PC-3 (cell line): ENCODE measurements around the gene CERS2. TPM values are rescaled to one million over a fixed set of nuclear protein-coding genes. Genes with fewer than 3 reads are reported as not detected.

ENCODE experiments used
- ATAC-seq: fragments of 200-7000 bp; cut with Tn5 transposase; 2 replicates; pipeline ENCODE4 v1.9.1; 2020; ENCODE audit warnings: mild to moderate bottlenecking, moderate library complexity
- Bru-seq: library from RNA; stranded (reverse); fragments of 400-500 nt; gene quantifications from one replicate; lab custom pipeline; 2021; lab: Mats Ljungman, UMichigan
- BruChase-seq, 2 experiments: library from RNA; stranded (reverse); fragments of 400-500 nt; gene quantifications; one replicate each; lab custom pipeline; 2021; lab: Mats Ljungman, UMichigan
- BruUV-seq: library from RNA; stranded (reverse); fragments of 400-500 nt; replicated peaks from 2 replicates; lab custom pipeline; 2021; lab: Mats Ljungman, UMichigan
- CTCF ChIA-PET: fragments of 300-600 bp; sonication (Branson Sonifier 250); formaldehyde crosslinking; loops from one replicate; lab custom pipeline; 2022; ENCODE audit warnings: antibody characterized with exemption; lab: Charles Lee
- POLR2A ChIA-PET: fragments of 300-600 bp; sonication (Branson Sonifier 250); formaldehyde crosslinking; loops from one replicate; lab custom pipeline; 2022; ENCODE audit warnings: antibody characterized with exemption; ENCODE audit not compliant: unreplicated experiment; lab: Charles Lee
- DNase-seq: peaks from one replicate; pipeline ENCODE4 v3.0.0-alpha.2; 2015
- H2AFZ ChIP-seq: fragments of 300-600 bp; sonication (generic); 2 replicates; pipeline ENCODE4 v1.6.0; 2016; ENCODE audit warnings: antibody characterized with exemption, low read length
- H3F3A ChIP-seq: fragments of 300-600 bp; sonication (generic); one replicate; pipeline ENCODE4 v1.6.0; 2017; ENCODE audit warnings: antibody characterized with exemption, low read length, control low read depth, mild to moderate bottlenecking; ENCODE audit not compliant: unreplicated experiment
- H3K27ac ChIP-seq: fragments of 300-600 bp; sonication (generic); 2 replicates; pipeline ENCODE4 v1.5.1; 2016; ENCODE audit warnings: mild to moderate bottlenecking, low read length
- H3K27me3 ChIP-seq: fragments of 300-600 bp; sonication (generic); 2 replicates; pipeline ENCODE4 v1.6.1; 2016; ENCODE audit warnings: low read length, mixed read lengths
- H3K36me3 ChIP-seq: fragments of 300-600 bp; sonication (generic); 2 replicates; pipeline ENCODE4 v1.6.1; 2016; ENCODE audit warnings: low read depth, mixed run types, low read length, mixed read lengths
- H3K4me1 ChIP-seq: fragments of 300-600 bp; sonication (generic); 2 replicates; pipeline ENCODE4 v1.5.1; 2016; ENCODE audit warnings: low read length; ENCODE audit not compliant: insufficient read depth
- H3K4me2 ChIP-seq: fragments of 300-600 bp; sonication (generic); 2 replicates; pipeline ENCODE4 v1.6.0; 2016; ENCODE audit warnings: low read length
- H3K4me3 ChIP-seq: fragments of 300-600 bp; sonication (generic); 2 replicates; pipeline ENCODE4 v1.5.1; 2016; ENCODE audit warnings: mild to moderate bottlenecking, low read length, mixed read lengths
- H3K79me2 ChIP-seq: fragments of 300-600 bp; sonication (generic); 2 replicates; pipeline ENCODE4 v1.6.1; 2017; ENCODE audit warnings: low read length, mixed read lengths
- H3K9ac ChIP-seq: fragments of 300-600 bp; sonication (generic); 2 replicates; pipeline ENCODE4 v1.6.0; 2016; ENCODE audit warnings: mild to moderate bottlenecking, low read length
- H3K9me2 ChIP-seq: fragments of 300-600 bp; sonication (generic); replicated peaks from 2 replicates; pipeline ENCODE4 v1.6.1; 2016; ENCODE audit warnings: mixed run types, low read length, mixed read lengths
- H3K9me3 ChIP-seq: fragments of 300-600 bp; sonication (generic); 2 replicates; pipeline ENCODE4 v1.6.1; 2016; ENCODE audit warnings: low read length, mixed read lengths
- H4K20me1 ChIP-seq: fragments of 300-600 bp; sonication (generic); 2 replicates; pipeline ENCODE4 v1.6.1; 2016; ENCODE audit warnings: low read length, mixed read lengths
- CTCF ChIP-seq: fragments of 300-600 bp; sonication (generic); conservative IDR thresholded peaks from 2 replicates; pipeline ENCODE4 v1.5.1; 2017; ENCODE audit warnings: antibody characterized with exemption, low read depth, mild to moderate bottlenecking, low read length
- EZH2 ChIP-seq: fragments of 300-600 bp; sonication (generic); IDR thresholded peaks from one replicate; pipeline ENCODE4 v1.6.1; 2017; ENCODE audit warnings: antibody characterized with exemption, mild to moderate bottlenecking, low read length; ENCODE audit not compliant: unreplicated experiment
- EZH2phosphoT487 ChIP-seq: fragments of 300-600 bp; sonication (generic); IDR thresholded peaks from 2 replicates; pipeline ENCODE4 v1.6.1; 2018; ENCODE audit warnings: mild to moderate bottlenecking, antibody characterized with exemption, low read length, borderline replicate concordance
- intact Hi-C: fragments of 100-400 bp; cut with micrococcal nuclease; formaldehyde crosslinking; loops from 2 replicates; pipeline ENCODE4 v1.9.0; 2023
- long read RNA-seq: library from polyadenylated mRNA; unstranded; transcript quantifications from one replicate; pipeline ENCODE4 v2.0.0, GENCODE V29; 2021; ENCODE audit not compliant: unreplicated experiment
- total RNA-seq: library from RNA; depleted of rRNA; stranded (reverse); fragments of >200 nt; gene quantifications from 2 replicates; pipeline ENCODE4 v1.2.3, GENCODE V29; 2014; rRNA removed

CERS2 gene, protein sequence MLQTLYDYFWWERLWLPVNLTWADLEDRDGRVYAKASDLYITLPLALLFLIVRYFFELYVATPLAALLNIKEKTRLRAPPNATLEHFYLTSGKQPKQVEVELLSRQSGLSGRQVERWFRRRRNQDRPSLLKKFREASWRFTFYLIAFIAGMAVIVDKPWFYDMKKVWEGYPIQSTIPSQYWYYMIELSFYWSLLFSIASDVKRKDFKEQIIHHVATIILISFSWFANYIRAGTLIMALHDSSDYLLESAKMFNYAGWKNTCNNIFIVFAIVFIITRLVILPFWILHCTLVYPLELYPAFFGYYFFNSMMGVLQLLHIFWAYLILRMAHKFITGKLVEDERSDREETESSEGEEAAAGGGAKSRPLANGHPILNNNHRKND
- 176 TPM in 2 replicates for total RNA-seq
- Bru-seq, nascent RNA, result percentile 90 among the genes with signal in this experiment
- percentile 98 among the genes with signal in this experiment for BruChase-seq, experiment 1, labeled RNA remaining after a 6-hour chase
- percentile 96 among the genes with signal in this experiment for BruChase-seq, experiment 2, labeled RNA remaining after a 2-hour chase
- long read RNA-seq, transcript CERS2-201 (11 exons, 2,544 nt), result minor isoform, 27 of 873 reads
- long read RNA-seq, transcript CERS2-205 (11 exons, 2,505 nt), result major isoform, 690 of 873 reads
- long read RNA-seq, partial matches to known transcripts, result 50 of 873 reads
- long read RNA-seq, other reads (novel, unspliced or antisense), result 104 of 873 reads

DNA sequence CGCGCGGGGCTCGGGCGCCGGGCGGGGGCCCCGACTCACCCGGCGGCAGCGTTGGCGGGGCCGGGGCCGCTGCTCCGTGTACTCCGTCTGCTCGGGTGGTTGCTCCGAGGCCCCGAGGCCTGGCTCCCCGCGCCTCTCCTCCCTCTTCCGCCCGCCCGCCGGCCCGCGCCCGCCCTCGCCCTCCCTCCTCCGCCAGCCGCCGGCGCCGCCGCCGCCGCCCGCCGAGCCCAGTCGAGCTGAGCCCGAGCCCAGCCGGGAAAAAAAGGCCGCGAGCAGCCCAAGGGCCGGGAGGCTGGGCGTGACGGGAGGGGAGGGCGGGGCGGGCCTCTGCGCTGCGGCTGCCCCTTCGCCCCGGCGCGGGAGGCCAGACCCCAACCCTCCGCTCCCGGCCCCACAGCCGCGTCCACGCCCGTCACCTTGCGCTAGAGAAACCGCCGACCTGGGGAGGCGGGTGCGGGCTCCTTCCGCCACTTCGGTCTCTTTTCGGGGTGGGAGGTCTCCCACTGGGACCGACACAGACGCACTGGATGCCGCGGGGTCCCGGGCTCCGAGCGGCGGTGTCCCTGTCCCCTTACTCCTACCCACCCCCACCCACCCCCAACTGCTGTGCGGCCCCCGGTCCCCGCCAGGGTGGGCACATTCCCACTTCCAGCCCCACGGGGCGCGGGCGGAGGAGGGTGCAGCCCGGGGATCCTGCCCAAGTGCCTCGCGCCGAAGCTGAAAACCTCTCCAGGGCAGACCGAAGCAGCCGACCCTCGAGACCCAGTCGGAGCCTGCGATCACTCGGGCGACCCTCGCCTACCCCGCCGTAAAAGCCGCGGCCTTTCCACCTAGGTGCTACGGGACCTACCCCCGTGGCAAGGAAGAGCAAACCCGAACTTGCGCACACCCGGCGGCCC, at the start of gene CERS2:
Gene CERS2, minus strand, starts transcription at position 256 of the 899 bp plus-strand sequence. CDS start 5,745 bp downstream, outside the sequence.
- H3K9me3 ChIP-seq, result no peaks in the 10 kb centered on the region
- ChIA-PET POLR2A (interaction anchor here (0.6 to 0.7 kb wide), 4 partner anchors 32 to 413 kb away, joined by 4 to 7 read pairs (median 6); no protein-coding TSS in a partner anchor), CTCF (interaction anchor here (0.6 kb wide), 2 partner anchors 17 to 31 kb away, joined by 3 to 10 read pairs; no protein-coding TSS in a partner anchor)
- no peaks in the 10 kb centered on the region for H3K9me2 ChIP-seq
- H3K9ac ChIP-seq, result peak within 1 kb of the TSS; percentile 93
- no peaks in the 10 kb centered on the region for H3K27me3 ChIP-seq
- H3K4me2 ChIP-seq, result peak within 1 kb of the TSS; percentile 99
- peaks cover 26% of the 10 kb centered on the region for H4K20me1 ChIP-seq
- DNase-seq (peak; percentile 89), ATAC-seq (peak; percentile 54)
- intact Hi-C loops, result loop anchor here (5.0 kb wide), 1 partner anchor 353 kb away; no protein-coding TSS in a partner anchor
- peaks cover 4% of the 10 kb centered on the region for H3F3A ChIP-seq
- H3K4me3 ChIP-seq, result peak within 1 kb of the TSS; percentile 90
- BruUV-seq, result no TSS peak
- no peaks in the 10 kb centered on the region; the same call in 1 of the 2 replicates for H3K36me3 ChIP-seq
- H3K79me2 ChIP-seq, result peaks cover 44% of the 10 kb centered on the region
- peak within 1 kb of the TSS; percentile 28; the same call in 1 of the 2 replicates for H3K27ac ChIP-seq
- H2AFZ ChIP-seq, result peak within 1 kb of the TSS; percentile 81
- H3K4me1 ChIP-seq, result peaks cover 53% of the 10 kb centered on the region
- no peak for TF ChIP-seq EZH2phosphoT487
- TF ChIP-seq EZH2, result no peak
- TF ChIP-seq CTCF, result no peak

GRCh38 chr1:151013518-151013917, 38.9 kb upstream of the CERS2 start:
- Histone ChIP-seq H3K4me1 (peaks cover 15% of the 10 kb centered on the region), H3K27me3 (no peaks in the 10 kb centered on the region), H3K4me2 (no peak overlapping the region), H3K9ac (no peak overlapping the region), H2AFZ (no peak overlapping the region), H3K9me2 (no peaks in the 10 kb centered on the region), H3K4me3 (no peak overlapping the region), H3K36me3 (no peaks in the 10 kb centered on the region; the same call in 1 of the 2 replicates), H3K9me3 (no peaks in the 10 kb centered on the region), H3F3A (no peaks in the 10 kb centered on the region), H3K27ac (no peak overlapping the region), H4K20me1 (no peaks in the 10 kb centered on the region), H3K79me2 (peaks cover 30% of the 10 kb centered on the region)
- intact Hi-C loops, result no loop called here
- DNase-seq (no peak), ATAC-seq (no peak)
- POLR2A ChIA-PET, result interaction anchor here (0.6 kb wide), 1 partner anchor 12 kb away, joined by 4 read pairs; no protein-coding TSS in a partner anchor
- CTCF ChIA-PET, result no interaction called here
- TF ChIP-seq EZH2, result no peak
- no peak for TF ChIP-seq EZH2phosphoT487
- TF ChIP-seq CTCF, result no peak
- no TSS peak for BruUV-seq
